ENCODE results near the gene CALML5. TPM values are rescaled to one million over a fixed set of nuclear protein-coding genes. Genes with fewer than 3 reads are reported as not detected.
A peak's percentile ranks its signal among the peaks of the same experiment; 100 is the strongest.
"Not testable (repeated sequence)": the region's sequence is repeated elsewhere in the genome, so short reads cannot be mapped to it uniquely, and the experiment has no call there.

CALML5 gene
- total and polyA plus RNA-seq, 9 of the 15 experiments (the other 6 are each of a cell fraction or from before 2014, with no cell fraction given): not detected

DNA sequence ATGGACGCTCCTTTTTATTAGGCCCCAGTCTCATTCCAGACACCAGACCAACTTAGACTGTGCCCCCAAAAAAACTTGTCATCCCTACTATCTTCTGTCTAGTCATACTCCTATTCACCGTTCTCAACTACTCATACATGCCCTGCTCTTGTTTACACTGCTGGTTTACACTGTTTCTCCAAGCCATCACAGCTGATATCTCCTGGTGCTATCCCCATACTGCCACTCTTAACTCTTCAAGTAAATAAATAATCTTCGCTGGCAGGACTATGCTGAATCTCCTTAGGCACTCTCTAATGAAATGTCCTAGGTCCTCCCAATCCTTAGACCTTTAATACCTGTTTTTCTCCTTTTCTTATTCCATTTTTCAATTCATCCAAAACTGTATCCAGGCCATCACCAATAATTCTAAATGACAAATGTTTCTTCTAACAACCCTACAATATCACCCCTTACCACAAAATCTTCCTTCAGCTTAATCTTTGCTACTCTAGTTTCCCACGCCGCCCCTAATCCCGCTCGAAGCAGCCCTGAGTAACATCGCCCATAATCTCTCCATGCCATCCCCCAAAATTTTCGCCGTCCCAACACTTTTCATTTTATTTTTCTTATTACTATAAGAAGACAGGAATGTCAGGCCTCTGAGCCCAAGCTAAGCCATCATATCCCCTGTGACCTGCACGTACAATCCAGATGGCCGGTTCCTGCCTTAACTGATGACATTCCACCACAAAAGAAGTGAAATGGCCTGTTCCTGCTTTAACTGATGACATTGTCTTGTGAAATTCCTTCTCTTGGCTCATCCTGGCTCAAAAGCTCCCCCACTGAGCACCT lies 23.2 kb downstream of the CALML5 start (continued):
- TF ChIP-seq, protein P1, sequence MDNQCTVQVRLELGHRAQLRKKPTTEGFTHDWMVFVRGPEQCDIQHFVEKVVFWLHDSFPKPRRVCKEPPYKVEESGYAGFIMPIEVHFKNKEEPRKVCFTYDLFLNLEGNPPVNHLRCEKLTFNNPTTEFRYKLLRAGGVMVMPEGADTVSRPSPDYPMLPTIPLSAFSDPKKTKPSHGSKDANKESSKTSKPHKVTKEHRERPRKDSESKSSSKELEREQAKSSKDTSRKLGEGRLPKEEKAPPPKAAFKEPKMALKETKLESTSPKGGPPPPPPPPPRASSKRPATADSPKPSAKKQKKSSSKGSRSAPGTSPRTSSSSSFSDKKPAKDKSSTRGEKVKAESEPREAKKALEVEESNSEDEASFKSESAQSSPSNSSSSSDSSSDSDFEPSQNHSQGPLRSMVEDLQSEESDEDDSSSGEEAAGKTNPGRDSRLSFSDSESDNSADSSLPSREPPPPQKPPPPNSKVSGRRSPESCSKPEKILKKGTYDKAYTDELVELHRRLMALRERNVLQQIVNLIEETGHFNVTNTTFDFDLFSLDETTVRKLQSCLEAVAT (IDR thresholded peaks at IDR 0.05): peak in 1 of 2 experiments; percentile 84; a peak in 2 of 4 replicates
- TF ChIP-seq DPF2 (IDR thresholded peaks at IDR 0.05) (peak; percentile 64), ARNT (IDR thresholded peaks at IDR 0.05) (0 out of 4 replicates have a peak, but pooled peaks of 1 of the 2 experiments have one; percentile 48), ZBTB40 (IDR thresholded peaks at IDR 0.05) (peak; percentile 51), SMARCE1 (IDR thresholded peaks at IDR 0.05) (peak; percentile 39; the same call in 1 of the 2 replicates), ZNF175 (CRISPR knock-in tag; IDR thresholded peaks at IDR 0.05; ENCODE audit: low read depth) (peak; percentile 54; the same call in 1 of the 2 replicates), POLR2A (conservative IDR thresholded peaks at IDR 0.05) (0 out of 2 replicates have a peak, but pooled peaks have one; percentile 26), FOXA3 (CRISPR knock-in tag; conservative IDR thresholded peaks at IDR 0.05 in 1 of 2, IDR thresholded peaks at IDR 0.05 in 1 of 2) (peak; percentile 37 to 89; a peak in 3 of 4 replicates), NFRKB (IDR thresholded peaks at IDR 0.05; ENCODE audit: low read depth) (peak; percentile 79), PHB2 (IDR thresholded peaks at IDR 0.05; ENCODE audit: low read depth) (peak; percentile 51; the same call in 1 of the 2 replicates)
- not testable (repeated sequence) for TF ChIP-seq ZBTB40 (CRISPR knock-in tag; IDR thresholded peaks at IDR 0.05)
- TF ChIP-seq, protein P2, sequence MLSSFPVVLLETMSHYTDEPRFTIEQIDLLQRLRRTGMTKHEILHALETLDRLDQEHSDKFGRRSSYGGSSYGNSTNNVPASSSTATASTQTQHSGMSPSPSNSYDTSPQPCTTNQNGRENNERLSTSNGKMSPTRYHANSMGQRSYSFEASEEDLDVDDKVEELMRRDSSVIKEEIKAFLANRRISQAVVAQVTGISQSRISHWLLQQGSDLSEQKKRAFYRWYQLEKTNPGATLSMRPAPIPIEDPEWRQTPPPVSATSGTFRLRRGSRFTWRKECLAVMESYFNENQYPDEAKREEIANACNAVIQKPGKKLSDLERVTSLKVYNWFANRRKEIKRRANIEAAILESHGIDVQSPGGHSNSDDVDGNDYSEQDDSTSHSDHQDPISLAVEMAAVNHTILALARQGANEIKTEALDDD (IDR thresholded peaks at IDR 0.05): peak; percentile 53; the same call in 1 of the 2 replicates
- TF ChIP-seq, protein P3, sequence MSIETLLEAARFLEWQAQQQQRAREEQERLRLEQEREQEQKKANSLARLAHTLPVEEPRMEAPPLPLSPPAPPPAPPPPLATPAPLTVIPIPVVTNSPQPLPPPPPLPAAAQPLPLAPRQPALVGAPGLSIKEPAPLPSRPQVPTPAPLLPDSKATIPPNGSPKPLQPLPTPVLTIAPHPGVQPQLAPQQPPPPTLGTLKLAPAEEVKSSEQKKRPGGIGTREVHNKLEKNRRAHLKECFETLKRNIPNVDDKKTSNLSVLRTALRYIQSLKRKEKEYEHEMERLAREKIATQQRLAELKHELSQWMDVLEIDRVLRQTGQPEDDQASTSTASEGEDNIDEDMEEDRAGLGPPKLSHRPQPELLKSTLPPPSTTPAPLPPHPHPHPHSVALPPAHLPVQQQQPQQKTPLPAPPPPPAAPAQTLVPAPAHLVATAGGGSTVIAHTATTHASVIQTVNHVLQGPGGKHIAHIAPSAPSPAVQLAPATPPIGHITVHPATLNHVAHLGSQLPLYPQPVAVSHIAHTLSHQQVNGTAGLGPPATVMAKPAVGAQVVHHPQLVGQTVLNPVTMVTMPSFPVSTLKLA (conservative IDR thresholded peaks at IDR 0.05): peak; percentile 20 to 43; a peak in 1 of 4 replicates
